Activated CD8-positive, alpha-beta memory T cell treated with anti-CD3 and anti-CD28 coated beads for 24 hours (primary cell): ENCODE results near the gene SGTA.
"Not testable (repeated sequence)": the region's sequence is repeated elsewhere in the genome, so short reads cannot be mapped to it uniquely, and the experiment has no call there.

Experiments used
- DNase-seq: peaks from one replicate; pipeline ENCODE4 v3.0.0-alpha.2; 2020

Gene SGTA, protein sequence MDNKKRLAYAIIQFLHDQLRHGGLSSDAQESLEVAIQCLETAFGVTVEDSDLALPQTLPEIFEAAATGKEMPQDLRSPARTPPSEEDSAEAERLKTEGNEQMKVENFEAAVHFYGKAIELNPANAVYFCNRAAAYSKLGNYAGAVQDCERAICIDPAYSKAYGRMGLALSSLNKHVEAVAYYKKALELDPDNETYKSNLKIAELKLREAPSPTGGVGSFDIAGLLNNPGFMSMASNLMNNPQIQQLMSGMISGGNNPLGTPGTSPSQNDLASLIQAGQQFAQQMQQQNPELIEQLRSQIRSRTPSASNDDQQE

DNA sequence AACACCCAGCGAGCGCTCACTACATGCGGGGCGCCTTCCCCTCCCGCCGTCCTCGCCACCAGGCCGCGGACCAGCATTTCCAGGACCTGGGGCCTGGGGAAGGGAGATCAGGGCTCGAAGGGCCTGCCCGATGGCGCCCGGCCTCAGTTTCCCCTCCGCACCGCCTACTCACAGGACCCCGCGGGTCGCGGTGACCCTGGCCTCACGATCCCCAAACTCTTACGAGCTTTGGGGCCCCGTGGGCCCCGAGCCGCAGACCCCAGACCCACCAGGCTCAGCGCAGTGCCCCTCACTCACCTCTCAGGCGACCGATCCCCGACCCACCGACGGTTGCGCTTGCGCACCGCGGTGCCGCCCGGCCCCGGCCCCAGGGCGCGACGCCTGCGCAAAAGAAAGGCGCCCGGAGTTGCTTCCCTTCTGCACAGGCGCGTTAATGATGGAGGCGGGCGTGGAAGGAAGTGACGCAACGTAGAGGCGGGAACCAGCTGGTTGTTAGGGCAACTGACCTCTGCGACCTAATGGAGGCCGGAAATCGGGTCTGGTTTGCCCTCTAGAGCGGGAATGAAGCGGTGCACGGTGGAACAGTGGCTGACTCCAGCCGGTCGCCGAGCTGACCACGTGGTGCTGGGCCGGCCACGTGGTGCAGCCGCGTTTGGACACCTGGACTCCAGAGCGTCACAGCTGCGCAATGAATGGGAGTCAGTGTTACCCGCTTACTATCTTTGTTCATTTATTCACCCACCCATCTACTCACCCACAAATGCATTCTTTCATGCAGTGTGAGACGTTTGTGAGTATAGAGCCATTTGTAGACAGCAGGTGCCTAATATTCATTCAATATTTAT lies at the start of gene SGTA:
SGTA (minus strand) TSS at position 338 of the 845 bp plus-strand sequence. CDS start 14,205 bp downstream, outside the sequence.
- DNase-seq = peak; percentile 97

DNA sequence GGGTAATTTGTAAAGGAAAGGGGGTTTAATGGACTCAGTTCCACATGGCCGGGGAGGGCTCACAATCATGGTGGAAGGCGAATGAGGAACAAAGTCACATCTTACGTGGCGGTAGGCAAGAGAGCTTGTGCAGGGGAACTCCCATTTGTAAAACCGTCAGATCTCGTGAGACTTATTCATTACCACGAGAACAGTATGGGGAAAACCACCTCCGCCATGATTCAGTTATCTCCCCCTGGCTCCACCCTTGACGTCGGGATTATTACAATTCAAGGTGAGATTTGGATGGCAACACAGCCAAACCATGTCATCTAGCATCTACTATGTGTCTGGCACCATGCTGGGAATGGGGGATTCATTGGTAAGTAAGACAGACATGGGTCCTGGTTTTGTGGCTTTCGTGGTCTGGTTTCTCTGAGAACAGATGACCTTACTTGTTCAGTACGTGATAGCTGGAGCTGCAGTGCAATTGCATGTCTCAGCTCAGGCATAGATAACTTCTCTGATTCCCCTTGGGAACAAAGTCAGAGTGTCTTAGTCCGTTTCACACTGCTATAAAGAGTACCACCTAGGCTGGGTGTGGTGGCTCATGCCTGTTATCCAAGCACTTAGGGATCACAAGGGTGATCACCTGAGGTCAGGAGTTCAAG lies 44.9 kb upstream of the SGTA start:
- DNase-seq = no peak

DNA sequence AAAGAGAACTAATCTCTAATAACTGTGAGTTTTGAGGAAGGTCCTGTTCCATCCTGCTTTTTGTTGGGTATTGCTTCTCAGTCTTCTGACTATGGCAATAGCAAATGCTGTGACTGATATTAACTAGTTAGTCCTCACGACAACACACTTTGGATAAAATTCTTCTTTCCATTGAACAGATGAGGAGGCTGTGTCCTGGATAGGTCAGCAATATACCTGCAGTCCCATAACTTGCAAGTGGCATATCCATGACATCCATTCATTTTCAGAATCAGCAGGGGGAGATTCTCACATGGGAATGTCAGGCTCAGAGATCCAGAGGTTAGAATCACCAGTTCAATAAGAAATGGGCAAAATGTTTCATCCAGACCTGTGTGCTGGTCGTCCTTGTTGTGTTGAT lies 43.9 kb upstream of the SGTA start:
- no peak for DNase-seq

DNA sequence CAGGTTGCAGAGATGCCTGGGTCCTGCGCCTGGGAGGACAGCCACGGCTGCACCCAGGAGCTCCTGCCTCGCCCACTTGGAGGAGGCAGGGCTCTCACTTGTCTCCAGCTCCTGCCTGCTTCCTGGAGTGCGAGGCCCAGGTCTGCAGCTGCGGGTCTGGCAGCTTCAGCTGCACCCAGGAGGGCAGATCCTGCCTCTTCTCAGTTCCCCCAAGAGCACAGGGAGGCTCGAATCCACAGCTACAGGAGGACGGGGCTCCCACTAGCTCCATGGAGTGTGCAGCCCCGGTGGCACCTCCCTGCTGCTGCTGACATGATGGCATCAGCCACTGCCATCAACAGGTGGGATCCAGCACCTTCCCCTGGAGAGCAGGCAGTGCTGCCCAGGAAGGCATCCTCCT lies 41.1 kb upstream of the SGTA start:
- no peak for DNase-seq

DNA sequence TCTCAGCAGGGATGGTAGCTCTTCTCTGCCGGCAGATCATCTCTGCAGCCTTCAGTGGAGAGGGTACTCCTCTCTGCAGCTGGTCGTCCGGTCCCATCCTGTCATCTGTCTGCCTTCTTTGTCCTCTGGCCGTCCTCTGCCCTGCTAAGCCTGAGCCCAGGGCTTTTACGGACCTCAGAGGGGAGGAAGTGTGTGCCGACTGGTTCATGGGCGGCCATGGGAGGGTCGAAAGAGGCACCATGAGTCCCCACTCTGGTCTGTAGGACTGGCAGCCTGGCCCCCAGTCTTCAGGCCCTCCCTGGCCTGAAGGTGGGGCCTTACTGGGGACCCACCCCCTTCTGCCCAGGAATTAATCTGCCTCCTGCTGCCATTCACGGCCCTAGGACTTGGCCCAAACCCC lies 40.6 kb upstream of the SGTA start:
- DNase-seq = no peak

DNA sequence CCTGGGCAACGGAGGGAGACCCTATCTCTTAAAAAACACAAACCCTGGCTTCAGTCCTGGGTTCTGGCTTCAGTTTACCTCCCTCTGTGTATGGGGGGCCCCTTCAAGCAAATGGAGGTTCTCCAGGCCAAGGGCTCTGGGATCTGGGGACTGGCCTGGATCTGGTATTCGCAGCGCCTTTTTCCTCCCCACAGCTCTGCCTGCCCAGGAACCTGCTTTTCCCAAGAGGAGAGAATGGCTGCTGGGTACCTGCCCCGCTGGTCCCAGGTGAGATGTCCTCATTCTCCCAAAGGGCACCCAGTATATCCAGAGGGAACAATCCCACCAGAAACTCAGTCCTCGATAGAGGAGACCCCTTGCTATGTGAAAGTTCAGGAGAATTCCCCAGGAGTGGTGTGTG lies 39.8 kb upstream of the SGTA start:
- DNase-seq = no peak

DNA sequence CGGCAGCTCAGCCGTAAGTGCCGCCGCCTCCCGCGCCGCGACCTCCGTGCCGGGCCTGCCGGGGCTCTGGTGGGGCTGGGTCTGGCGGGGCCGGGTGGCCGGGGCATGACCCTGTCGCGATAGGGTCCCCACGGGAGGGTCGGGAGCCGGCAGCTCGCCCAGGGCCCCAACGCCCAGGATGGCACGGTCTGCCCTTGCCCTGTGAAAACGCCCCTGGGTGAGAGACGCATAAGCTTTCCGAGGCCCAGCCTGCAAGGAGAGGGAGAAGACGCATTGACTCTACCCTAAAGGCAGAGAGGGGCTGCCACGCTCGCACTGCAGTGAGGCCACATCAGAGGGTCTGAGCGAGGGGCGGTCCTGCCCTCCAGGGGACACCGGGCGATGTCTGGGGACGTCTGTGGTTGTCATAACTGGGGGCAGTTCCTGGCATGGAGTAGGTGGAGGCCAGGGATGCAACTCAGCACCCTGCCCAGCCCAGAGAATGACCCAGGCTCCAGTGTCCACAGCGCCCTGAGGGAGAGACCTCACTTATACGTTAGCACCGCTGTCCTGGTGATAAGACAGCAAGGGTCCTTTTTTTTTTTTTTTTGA lies 37.1 kb upstream of the SGTA start:
- DNase-seq = no peak

DNA sequence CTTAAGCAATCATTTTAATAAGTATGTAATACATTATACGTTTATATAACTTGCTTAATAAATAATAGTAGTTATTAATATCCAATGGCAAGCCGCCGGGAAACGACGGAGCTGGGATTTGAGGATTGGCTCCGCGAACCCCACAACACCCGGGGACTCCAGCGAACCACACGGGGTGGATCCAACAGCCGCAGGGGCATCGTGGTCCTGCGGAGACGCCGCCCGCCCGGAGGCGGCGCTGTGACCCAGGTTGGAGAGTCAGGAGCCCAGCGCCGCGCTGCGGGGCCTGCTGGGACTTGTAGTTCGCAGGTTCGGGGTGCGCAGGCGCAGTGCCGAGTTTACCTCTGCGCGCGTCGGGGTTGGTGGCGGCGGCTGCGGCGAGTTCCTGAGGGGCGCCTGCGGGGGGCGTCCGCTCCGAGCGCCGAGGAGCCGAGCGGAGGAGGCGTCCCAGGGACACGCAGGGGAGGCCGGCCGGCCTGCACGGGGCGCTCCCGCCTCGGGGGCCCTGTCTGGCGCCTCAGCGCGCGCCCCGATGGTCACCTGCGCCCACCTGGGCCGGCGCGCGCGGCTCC lies 36.6 kb upstream of the SGTA start, which contains the start of gene ZNF554:
ZNF554 (plus strand) TSS at position 329 of the 572 bp plus-strand sequence; CDS start at position 533, 204 bp downstream.
- DNase-seq = peak; percentile 99

DNA sequence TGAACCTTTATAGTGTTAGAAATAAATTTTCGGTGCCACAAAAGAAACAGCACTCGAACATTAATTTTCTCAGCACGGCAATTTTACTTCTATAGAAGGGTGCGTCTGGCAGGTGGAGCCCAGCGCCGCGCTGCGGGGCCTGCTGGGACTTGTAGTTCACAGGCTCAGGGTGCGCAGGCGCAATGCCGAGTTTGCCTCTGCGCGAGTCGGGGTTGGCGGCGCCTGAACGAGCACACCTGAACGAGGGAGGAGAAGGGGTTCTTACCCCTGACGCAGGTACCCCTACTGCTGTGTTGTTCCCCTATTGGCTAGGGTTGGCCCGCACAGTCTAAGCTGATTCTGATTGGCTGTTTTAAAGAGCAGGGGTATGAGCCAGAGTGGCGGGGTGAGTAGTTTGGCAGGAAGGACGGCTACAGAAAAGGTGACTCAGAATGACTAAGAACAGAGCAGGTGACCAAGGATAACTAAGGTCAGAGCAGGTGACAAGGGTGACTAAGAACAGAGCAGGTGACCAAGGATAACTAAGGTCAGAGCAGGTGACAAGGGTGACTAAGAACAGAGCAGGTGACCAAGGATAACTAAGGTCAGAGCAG lies 34.3 kb upstream of the SGTA start:
- not testable (repeated sequence) for DNase-seq

DNA sequence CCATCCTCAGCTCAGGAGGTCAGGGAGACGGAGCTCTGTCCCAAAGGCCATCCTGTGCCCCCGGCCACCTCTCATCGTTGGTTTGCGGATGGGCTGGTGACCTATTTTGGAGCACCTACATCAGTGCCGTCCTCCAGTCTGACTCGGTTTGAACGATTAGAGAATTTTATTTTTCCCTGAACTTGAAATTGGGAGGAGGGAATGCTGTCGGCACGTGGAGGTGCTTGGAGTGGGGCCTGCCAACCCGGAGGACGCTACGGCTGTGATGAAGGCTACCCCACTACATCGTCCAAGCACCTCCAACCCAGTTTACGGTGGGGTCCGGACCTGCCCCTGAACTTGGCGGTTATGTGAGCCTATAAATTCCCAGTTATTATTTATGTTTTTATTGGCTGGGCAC lies 33.6 kb upstream of the SGTA start:
- no peak for DNase-seq

DNA sequence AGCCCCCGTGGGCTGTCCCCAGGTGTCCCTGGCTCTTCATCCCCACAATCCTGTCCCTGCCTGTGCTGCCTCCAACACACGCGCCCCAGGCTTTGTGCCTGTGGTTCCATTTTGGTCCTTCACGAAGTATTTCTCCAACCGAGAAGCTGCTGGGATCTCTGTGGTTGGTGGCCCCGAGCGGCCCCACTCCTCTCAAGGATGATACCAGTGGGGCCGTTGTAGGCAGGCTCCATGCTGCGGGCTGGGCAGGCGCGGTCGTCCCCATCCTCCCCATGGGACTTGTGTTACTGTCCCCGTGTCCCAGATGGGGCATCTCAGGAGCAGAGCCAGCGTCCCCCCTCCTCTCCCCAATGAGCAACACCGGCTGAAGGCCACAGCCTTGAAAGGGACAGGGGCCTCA lies 32.9 kb upstream of the SGTA start:
- no peak for DNase-seq

DNA sequence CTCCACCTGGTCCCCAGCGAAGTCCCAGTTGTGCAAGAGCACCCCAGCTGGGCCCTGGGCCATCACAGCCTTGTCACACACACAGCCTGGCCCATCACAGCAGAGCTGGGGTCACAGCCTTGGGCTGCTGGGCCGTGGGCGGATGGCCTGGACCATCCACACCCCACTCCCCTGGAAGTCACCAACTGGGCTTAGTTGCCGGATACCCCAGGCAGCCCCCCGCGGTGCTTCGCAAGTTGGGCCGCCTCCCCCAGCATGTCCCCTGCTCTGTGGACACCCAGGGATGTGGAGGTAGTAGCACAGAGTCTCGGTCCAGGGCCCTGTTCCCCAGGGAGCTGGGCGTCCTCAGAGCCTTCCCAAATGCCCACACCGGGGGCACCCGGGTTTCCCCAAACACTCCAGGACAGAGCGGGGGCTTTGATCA lies 32.1 kb upstream of the SGTA start:
- DNase-seq = no peak

DNA sequence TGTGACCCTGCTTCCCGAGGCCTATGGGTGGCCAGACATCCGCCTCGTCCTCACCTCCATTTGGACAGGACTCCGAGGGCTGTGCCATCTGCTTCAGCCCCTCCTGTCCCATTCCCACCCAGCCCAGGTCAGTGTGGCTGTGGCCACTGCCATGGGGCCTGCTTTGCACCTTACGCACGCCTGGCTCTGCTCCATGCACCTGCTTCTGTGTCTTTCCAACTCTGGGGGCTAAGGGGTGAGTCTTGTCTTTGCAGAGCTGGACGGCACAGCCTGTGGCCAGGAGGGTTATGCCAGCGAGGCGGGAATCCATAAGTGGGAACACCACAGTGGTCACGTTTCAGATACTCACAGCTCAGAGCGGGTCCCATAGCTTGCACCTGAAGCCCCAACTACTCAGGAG lies 31.4 kb upstream of the SGTA start:
- no peak for DNase-seq

DNA sequence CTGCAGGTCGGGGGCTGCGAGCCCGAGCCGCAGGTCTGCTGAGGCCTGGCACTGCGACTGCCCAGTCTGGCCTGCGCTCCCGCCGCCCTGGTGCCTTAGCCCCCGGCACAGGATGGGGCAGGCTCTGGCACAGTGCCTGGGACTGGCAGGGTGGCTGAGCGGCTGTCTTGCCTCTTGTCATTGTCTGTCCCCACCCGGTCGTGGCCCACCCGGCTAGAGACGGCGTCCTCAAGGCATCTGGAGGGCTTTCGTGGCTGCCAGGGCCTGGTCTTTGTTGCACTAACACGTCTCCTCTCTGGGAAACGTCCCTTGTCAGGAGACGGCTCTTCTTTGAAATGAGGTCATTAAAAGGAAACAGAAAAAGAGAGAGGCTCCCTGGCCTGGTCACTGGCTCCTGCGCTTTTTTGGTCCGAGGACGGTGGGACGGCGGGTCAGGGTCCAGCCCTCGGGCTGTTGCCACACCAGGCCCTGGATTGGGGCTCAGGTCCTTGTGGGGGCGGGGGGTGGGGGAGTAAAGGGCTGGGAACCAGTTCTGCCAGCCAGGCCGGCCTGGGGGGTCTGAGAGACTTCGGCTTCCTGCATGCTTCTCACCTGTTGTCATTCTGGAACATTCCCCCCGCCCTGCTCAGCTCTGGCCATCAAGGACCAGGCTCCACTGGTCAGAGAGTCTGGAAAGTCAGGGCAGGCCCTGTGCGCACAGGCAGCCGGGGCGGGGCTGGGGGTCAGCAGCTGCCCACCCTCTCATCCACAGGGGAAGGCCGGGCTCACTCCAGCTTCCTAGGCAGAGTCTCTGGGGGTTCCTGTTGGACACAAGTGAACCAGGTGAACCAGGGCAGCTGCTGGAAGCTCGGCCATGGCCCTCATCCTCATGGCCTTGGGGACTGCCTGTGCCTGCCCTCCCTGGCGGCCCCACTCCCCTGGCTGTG lies 30.4 kb upstream of the SGTA start:
- no peak for DNase-seq

DNA sequence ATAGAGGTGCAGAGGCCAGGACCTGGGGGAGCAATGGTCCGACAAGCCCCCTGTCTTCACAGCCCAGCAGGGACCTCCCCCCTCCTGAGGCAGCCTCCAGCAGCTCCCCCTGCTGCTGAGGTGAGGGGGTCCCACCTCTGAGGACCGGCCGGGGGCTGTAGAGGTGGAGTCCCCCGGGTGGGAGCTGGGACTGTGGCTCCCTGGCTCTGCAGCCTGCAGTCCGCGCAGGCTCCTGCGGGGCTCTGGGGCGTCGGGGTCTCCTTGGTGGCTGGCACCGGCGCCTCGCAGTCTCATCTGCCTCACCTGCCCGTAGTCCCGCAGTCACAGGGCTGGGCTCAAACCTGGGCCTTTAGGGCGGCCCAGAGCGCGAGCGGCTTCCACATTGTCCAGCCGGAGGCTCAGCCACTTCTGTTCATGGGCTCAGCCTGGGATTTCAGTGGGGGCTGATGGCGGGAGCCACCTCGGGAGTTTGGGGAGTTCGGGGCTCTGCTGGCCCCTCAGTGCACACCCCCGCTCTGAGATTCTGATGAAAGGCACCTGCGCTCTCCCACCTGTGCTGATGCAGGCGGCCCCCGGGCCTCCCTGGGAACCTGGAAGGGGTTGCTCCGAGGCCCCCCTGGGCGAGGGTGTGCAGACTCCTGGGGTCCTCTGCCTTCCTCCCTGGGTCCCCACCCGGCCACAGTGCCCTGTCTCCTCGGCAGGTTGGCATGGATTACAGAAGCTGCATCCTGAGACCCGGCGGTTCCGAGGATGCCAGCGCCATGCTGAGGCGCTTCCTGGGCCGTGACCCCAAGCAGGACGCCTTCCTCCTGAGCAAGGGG lies 29.6 kb upstream of the SGTA start:
- DNase-seq = no peak

DNA sequence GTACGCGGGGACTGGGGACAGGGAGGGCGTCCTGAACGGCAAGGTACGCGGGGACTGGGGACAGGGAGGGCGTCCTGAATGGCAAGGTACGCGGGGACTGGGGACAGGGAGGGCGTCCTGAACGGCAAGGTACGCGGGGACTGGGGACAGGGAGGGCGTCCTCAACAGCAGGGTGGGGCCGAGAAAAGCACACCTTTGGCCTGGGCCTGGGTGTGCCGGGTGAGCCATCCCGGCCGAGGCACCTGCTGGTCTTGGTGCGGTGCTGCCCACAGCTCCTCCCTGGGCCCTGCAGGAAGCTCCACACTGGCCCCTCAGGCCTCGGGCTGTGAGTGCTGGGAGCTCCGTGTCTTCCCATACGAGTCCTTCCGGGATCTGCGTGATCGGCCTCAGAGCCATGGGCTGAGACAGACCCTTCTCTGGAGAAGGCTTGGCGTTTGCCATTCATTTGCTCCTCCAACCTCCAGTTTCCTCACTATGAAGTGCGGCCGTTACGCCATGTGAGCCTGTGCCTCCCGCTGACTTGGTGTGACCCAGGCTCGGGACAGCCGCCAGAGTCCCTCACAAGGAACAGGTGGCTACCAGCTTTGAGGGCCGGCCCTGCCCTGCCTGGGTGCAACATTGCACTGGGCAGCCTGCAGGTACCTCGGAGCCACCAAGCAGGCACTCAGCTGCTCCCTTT lies 28.8 kb upstream of the SGTA start:
- no peak for DNase-seq

DNA sequence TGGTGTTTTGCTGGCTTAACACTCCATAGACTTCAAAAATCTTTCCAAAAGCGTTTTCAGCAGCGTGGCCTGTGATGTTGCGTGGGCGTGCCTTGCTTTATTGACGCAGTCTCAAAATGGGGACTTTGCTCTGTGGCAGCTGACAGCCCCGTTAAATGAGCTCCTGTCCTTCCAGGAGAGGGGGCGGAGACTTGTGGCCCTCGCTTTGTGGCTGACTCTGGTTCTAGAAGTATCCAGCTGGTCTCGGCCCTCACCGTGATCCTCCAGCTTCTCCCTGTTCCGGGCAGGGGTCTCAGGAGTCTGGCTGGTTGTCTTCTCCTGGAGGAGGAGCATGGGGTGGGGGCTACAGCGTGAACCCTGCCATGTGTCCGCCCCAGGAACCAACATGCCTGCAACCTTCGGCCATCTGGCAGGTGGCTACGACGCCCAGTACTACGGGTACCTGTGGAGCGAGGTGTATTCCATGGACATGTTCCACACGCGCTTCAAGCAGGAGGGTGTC lies 28.2 kb upstream of the SGTA start:
- DNase-seq = no peak

DNA sequence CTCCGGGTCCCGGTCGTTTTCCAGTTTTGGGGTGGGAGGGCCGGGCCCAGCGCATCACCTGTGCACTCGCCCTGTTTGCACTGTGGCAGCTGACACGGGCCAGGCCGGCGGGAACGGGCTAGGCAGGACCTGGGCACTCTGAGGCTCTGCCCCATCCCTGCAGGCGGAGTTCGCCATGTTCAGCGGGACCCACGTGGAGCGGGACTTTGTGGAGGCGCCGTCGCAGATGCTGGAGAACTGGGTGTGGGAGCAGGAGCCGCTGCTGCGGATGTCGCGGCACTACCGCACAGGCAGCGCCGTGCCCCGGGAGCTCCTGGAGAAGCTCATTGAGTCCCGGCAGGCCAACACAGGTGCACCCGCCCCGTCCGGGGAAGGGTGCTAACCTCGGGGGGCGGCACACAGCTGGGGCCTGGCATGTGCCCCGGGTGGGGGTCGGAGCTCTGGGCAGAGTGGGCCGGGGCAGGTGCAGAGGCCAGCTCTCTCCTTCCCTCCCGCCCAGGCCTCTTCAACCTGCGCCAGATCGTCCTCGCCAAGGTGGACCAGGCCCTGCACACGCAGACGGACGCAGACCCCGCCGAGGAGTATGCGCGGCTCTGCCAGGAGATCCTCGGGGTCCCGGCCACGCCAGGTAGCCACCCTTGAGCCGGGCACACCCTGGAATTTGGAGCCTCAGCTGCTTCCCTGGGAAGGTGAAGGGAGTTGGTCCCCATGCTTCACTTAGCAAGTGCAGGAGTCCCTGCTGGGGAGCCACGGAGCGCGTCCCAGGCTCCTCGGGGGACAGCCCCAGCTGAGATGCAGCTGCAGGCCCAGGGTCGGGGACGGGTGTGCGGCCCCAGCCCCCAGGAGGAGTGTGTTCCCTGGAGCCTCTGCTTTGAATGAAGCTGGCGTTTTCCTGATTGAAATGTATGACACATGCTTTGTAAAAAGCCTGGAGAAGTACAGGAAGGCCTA lies 27.3 kb upstream of the SGTA start:
- no peak for DNase-seq
